SK-N-SH treated with all-trans-retinoic acid at 6 μM for 48 hours (cell line): Measurements from ENCODE around the gene IRF2BPL.
A peak's percentile ranks its signal among the peaks of the same experiment; 100 is the strongest.

Experiments
- ATAC-seq: fragments of 200-7000 bp; cut with Tn5 transposase; 3 replicates; pipeline ENCODE4 v1.9.1; 2020; ENCODE audit warnings: mild to moderate bottlenecking, moderate library complexity
- ARNTL ChIP-seq: fragments of 450-650 bp; formaldehyde crosslinking; IDR thresholded peaks from 2 replicates; pipeline ENCODE4 v1.5.0; 2020; ENCODE audit warnings: low read depth, mild to moderate bottlenecking, moderate library complexity, borderline replicate concordance
- BACH2 ChIP-seq: fragments of 250-450 bp; sonication (Bioruptor Pico); IDR thresholded peaks from 2 replicates; pipeline ENCODE4 v1.9.0; 2021; ENCODE audit warnings: mild to moderate bottlenecking, borderline replicate concordance
- CSDC2 ChIP-seq: fragments of 250-450 bp; sonication (Bioruptor Pico); IDR thresholded peaks from 2 replicates; pipeline ENCODE4 v1.5.0; 2020; ENCODE audit warnings: mild to moderate bottlenecking, moderate library complexity
- ESRRG ChIP-seq: fragments of 250-450 bp; sonication (Bioruptor Pico); IDR thresholded peaks from 2 replicates; pipeline ENCODE4 v1.6.1; 2021; ENCODE audit warnings: mild to moderate bottlenecking
- GLIS3 ChIP-seq: fragments of 250-450 bp; sonication (Bioruptor Pico); IDR thresholded peaks from 2 replicates; pipeline ENCODE4 v1.5.0; 2020; ENCODE audit warnings: mild to moderate bottlenecking, moderate library complexity
- ISL1 ChIP-seq: fragments of 250-450 bp; sonication (Bioruptor Pico); IDR thresholded peaks from 2 replicates; pipeline ENCODE4 v2.1.2; 2022; ENCODE audit warnings: mild to moderate bottlenecking, moderate library complexity
- OSR1 ChIP-seq: fragments of 250-450 bp; sonication (Bioruptor Pico); IDR thresholded peaks from 2 replicates; pipeline ENCODE4 v1.8.0; 2022; ENCODE audit warnings: moderate library complexity, mild to moderate bottlenecking, inconsistent platforms
- PPARA ChIP-seq: fragments of 250-450 bp; sonication (Bioruptor Pico); IDR thresholded peaks from 2 replicates; pipeline ENCODE4 v1.5.0; 2020; ENCODE audit warnings: mild to moderate bottlenecking, borderline replicate concordance
- RARB ChIP-seq: fragments of 250-450 bp; sonication (Bioruptor Pico); IDR thresholded peaks from 2 replicates; pipeline ENCODE4 v1.8.0; 2021; ENCODE audit warnings: mild to moderate bottlenecking, moderate library complexity
- SNAI2 ChIP-seq: fragments of 250-450 bp; sonication (Bioruptor Pico); IDR thresholded peaks from 2 replicates; pipeline ENCODE4 v1.5.0; 2020; ENCODE audit warnings: mild to moderate bottlenecking, moderate library complexity
- TCF4 ChIP-seq: fragments of 250-450 bp; sonication (Bioruptor Pico); IDR thresholded peaks from 2 replicates; pipeline ENCODE4 v1.8.0; 2021; ENCODE audit warnings: mild to moderate bottlenecking, moderate library complexity, borderline replicate concordance
- TOX ChIP-seq: fragments of 250-450 bp; sonication (Bioruptor Pico); IDR thresholded peaks from 2 replicates; pipeline ENCODE4 v1.8.0; 2021; ENCODE audit warnings: mild to moderate bottlenecking, moderate library complexity, borderline replicate concordance
- ZC3H10 ChIP-seq: fragments of 250-450 bp; sonication (Bioruptor Pico); IDR thresholded peaks from 2 replicates; pipeline ENCODE4 v1.5.1; 2021; ENCODE audit warnings: mild to moderate bottlenecking, moderate library complexity
- ZFP3 ChIP-seq: fragments of 250-450 bp; sonication (Bioruptor Pico); IDR thresholded peaks from 2 replicates; pipeline ENCODE4 v1.5.0; 2020; ENCODE audit warnings: mild to moderate bottlenecking, moderate library complexity
- ZFP30 ChIP-seq: fragments of 450-650 bp; formaldehyde crosslinking; IDR thresholded peaks from 2 replicates; pipeline ENCODE4 v1.5.0; 2022; ENCODE audit warnings: mild to moderate bottlenecking, moderate library complexity
- ZNF565 ChIP-seq: fragments of 450-650 bp; formaldehyde crosslinking; conservative IDR thresholded peaks from 2 replicates; pipeline ENCODE4 v1.5.0; 2020; ENCODE audit warnings: low read depth, mild to moderate bottlenecking, moderate library complexity
- ZNF70 ChIP-seq: fragments of 450-650 bp; formaldehyde crosslinking; IDR thresholded peaks from 2 replicates; pipeline ENCODE4 v1.5.0; 2020; ENCODE audit warnings: mild to moderate bottlenecking, moderate library complexity
- ZNF8 ChIP-seq: fragments of 450-650 bp; formaldehyde crosslinking; IDR thresholded peaks from 2 replicates; pipeline ENCODE4 v1.5.0; 2020; ENCODE audit warnings: mild to moderate bottlenecking, moderate library complexity
- TF ChIP-seq, protein P1 (sequence below): fragments of 250-450 bp; sonication (Bioruptor Pico); IDR thresholded peaks from 2 replicates; pipeline ENCODE4 v1.5.1; 2020; ENCODE audit warnings: low read depth, mild to moderate bottlenecking, moderate library complexity
- TF ChIP-seq, protein P2 (sequence below): fragments of 250-450 bp; sonication (Bioruptor Pico); IDR thresholded peaks from 2 replicates; pipeline ENCODE4 v1.8.0; 2021; ENCODE audit warnings: low read depth, mild to moderate bottlenecking, moderate library complexity, borderline replicate concordance
- TF ChIP-seq, protein P3 (sequence below): fragments of 250-450 bp; sonication (Bioruptor Pico); IDR thresholded peaks from 2 replicates; pipeline ENCODE4 v1.5.0; 2020; ENCODE audit warnings: mild to moderate bottlenecking, moderate library complexity
- TF ChIP-seq, protein P4 (sequence below): fragments of 250-450 bp; sonication (Bioruptor Pico); IDR thresholded peaks from 2 replicates; pipeline ENCODE4 v1.5.1; 2021; ENCODE audit warnings: mild to moderate bottlenecking, moderate library complexity
- TF ChIP-seq, protein P5 (sequence below): fragments of 250-450 bp; sonication (Bioruptor Pico); IDR thresholded peaks from 2 replicates; pipeline ENCODE4 v1.8.0; 2020; ENCODE audit warnings: mild to moderate bottlenecking, moderate library complexity, borderline replicate concordance

IRF2BPL gene

DNA sequence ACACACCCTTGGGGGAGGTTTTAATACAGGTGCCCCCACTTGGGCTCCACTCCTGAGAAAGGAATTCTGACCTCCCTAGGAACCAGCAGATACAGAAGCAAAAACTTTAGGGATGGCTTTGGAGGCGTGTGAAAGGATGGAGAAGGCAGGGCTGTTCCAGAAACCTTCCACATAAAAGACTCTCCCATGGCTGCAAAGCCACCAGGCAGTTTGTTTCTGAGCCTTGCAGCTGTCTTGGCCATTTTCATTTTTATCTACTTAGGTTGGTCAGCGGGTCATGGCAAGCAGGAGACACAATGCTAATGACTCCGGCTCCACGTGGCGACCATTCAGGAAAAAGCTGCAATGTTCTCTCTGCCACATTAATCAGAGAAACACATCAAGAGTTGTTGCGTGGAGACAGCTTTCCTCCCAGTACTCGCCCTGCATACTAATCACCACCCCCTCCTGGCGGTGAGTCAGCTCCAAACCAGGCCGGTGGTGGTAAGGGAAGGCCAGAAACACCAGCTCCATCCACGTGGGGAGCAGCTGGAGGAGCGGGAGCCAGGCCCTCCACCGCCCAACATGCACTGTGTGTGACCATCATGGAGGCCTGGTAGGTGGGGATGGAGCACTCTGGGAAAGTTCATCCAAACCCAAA, 30.9 kb upstream of the IRF2BPL start:
- TF ChIP-seq ISL1 (CRISPR knock-in tag) (no peak), SNAI2 (no peak), ZNF8 (CRISPR knock-in tag) (no peak)
- TF ChIP-seq, protein P1, sequence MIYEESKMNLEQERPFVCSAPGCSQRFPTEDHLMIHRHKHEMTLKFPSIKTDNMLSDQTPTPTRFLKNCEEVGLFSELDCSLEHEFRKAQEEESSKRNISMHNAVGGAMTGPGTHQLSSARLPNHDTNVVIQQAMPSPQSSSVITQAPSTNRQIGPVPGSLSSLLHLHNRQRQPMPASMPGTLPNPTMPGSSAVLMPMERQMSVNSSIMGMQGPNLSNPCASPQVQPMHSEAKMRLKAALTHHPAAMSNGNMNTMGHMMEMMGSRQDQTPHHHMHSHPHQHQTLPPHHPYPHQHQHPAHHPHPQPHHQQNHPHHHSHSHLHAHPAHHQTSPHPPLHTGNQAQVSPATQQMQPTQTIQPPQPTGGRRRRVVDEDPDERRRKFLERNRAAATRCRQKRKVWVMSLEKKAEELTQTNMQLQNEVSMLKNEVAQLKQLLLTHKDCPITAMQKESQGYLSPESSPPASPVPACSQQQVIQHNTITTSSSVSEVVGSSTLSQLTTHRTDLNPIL = no peak
- ATAC-seq = peak; percentile 97

DNA sequence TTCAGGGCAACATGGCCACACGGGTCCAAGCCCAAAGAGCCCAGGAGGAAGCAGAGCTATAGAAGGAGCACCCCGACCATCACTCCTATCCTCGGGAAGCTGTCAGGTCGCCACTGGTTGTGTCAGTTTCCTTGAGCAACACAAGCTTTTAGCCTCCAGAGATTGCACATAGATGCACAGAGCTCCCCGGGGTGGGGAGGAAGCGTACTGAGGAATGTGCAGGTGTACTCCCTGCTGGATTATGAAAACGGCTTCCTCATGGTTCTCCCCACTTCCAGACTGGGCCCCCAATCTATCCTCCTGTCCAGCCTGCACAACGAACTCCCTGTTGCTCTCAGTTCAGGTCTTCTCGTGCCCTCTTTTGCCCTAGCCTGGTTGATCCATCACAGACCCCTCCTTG, 30.3 kb upstream of the IRF2BPL start:
- TF ChIP-seq OSR1 (CRISPR knock-in tag) (no peak), BACH2 (CRISPR knock-in tag) (no peak), ZNF565 (CRISPR knock-in tag) (no peak), ZFP3 (CRISPR knock-in tag) (no peak), ISL1 (CRISPR knock-in tag) (no peak), TCF4 (CRISPR knock-in tag) (no peak), ARNTL (no peak), CSDC2 (no peak), GLIS3 (no peak), ZNF8 (CRISPR knock-in tag) (no peak), PPARA (CRISPR knock-in tag) (no peak), ESRRG (CRISPR knock-in tag) (no peak), ZFP30 (CRISPR knock-in tag) (no peak), ZC3H10 (CRISPR knock-in tag) (no peak)
- TF ChIP-seq, protein P2, sequence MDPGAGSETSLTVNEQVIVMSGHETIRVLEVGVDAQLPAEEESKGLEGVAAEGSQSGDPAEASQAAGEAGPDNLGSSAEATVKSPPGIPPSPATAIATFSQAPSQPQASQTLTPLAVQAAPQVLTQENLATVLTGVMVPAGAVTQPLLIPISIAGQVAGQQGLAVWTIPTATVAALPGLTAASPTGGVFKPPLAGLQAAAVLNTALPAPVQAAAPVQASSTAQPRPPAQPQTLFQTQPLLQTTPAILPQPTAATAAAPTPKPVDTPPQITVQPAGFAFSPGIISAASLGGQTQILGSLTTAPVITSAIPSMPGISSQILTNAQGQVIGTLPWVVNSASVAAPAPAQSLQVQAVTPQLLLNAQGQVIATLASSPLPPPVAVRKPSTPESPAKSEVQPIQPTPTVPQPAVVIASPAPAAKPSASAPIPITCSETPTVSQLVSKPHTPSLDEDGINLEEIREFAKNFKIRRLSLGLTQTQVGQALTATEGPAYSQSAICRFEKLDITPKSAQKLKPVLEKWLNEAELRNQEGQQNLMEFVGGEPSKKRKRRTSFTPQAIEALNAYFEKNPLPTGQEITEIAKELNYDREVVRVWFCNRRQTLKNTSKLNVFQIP (CRISPR knock-in tag) = no peak
- TF ChIP-seq, protein P1 = no peak
- TF ChIP-seq, protein P3, sequence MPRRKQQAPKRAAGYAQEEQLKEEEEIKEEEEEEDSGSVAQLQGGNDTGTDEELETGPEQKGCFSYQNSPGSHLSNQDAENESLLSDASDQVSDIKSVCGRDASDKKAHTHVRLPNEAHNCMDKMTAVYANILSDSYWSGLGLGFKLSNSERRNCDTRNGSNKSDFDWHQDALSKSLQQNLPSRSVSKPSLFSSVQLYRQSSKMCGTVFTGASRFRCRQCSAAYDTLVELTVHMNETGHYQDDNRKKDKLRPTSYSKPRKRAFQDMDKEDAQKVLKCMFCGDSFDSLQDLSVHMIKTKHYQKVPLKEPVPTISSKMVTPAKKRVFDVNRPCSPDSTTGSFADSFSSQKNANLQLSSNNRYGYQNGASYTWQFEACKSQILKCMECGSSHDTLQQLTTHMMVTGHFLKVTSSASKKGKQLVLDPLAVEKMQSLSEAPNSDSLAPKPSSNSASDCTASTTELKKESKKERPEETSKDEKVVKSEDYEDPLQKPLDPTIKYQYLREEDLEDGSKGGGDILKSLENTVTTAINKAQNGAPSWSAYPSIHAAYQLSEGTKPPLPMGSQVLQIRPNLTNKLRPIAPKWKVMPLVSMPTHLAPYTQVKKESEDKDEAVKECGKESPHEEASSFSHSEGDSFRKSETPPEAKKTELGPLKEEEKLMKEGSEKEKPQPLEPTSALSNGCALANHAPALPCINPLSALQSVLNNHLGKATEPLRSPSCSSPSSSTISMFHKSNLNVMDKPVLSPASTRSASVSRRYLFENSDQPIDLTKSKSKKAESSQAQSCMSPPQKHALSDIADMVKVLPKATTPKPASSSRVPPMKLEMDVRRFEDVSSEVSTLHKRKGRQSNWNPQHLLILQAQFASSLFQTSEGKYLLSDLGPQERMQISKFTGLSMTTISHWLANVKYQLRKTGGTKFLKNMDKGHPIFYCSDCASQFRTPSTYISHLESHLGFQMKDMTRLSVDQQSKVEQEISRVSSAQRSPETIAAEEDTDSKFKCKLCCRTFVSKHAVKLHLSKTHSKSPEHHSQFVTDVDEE (CRISPR knock-in tag) = no peak
- TF ChIP-seq, protein P4, sequence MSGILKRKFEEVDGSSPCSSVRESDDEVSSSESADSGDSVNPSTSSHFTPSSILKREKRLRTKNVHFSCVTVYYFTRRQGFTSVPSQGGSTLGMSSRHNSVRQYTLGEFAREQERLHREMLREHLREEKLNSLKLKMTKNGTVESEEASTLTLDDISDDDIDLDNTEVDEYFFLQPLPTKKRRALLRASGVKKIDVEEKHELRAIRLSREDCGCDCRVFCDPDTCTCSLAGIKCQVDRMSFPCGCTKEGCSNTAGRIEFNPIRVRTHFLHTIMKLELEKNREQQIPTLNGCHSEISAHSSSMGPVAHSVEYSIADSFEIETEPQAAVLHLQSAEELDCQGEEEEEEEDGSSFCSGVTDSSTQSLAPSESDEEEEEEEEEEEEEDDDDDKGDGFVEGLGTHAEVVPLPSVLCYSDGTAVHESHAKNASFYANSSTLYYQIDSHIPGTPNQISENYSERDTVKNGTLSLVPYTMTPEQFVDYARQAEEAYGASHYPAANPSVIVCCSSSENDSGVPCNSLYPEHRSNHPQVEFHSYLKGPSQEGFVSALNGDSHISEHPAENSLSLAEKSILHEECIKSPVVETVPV (CRISPR knock-in tag) = no peak
- TF ChIP-seq, protein P5, sequence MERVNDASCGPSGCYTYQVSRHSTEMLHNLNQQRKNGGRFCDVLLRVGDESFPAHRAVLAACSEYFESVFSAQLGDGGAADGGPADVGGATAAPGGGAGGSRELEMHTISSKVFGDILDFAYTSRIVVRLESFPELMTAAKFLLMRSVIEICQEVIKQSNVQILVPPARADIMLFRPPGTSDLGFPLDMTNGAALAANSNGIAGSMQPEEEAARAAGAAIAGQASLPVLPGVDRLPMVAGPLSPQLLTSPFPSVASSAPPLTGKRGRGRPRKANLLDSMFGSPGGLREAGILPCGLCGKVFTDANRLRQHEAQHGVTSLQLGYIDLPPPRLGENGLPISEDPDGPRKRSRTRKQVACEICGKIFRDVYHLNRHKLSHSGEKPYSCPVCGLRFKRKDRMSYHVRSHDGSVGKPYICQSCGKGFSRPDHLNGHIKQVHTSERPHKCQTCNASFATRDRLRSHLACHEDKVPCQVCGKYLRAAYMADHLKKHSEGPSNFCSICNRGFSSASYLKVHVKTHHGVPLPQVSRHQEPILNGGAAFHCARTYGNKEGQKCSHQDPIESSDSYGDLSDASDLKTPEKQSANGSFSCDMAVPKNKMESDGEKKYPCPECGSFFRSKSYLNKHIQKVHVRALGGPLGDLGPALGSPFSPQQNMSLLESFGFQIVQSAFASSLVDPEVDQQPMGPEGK (CRISPR knock-in tag) = no peak
- ATAC-seq = no peak

DNA sequence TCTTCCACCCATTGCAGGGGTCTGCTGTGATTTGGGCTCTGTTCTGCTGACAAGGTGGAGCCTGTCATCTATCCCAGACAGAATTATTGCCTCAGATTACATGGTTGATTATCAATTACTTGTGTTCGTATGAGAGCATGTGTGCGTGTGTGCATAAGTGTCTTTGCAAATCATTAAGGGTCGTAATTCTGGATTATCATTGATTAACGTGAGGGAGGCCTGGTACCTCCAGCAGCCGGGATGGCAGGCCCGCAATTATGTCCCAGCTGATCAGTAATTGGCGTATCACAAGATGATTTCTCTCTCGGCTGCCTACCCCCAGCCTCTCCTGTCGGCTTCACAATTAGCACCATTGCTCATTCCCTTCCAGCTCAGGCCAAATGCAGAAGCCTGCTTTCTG, 29.6 kb upstream of the IRF2BPL start:
- ATAC-seq = no peak
- TF ChIP-seq, protein P3 (CRISPR knock-in tag) = no peak
- TF ChIP-seq TOX (CRISPR knock-in tag) (no peak), TCF4 (CRISPR knock-in tag) (no peak), SNAI2 (no peak), ESRRG (CRISPR knock-in tag) (no peak), BACH2 (CRISPR knock-in tag) (no peak), OSR1 (CRISPR knock-in tag) (no peak), CSDC2 (no peak), ZNF70 (CRISPR knock-in tag) (no peak), RARB (CRISPR knock-in tag) (no peak), ZNF565 (CRISPR knock-in tag) (no peak), ZFP30 (CRISPR knock-in tag) (no peak), ARNTL (no peak)
- TF ChIP-seq, protein P1 = no peak
